Measurements from ENCODE around the gene FLNC. TPM values are rescaled to one million over a fixed set of nuclear protein-coding genes. Genes with fewer than 3 reads are reported as not detected.
A peak's percentile ranks its signal among the peaks of the same experiment; 100 is the strongest.

FLNC gene
- total RNA-seq, 1 donor from 2014 or later = 6.7 TPM

DNA sequence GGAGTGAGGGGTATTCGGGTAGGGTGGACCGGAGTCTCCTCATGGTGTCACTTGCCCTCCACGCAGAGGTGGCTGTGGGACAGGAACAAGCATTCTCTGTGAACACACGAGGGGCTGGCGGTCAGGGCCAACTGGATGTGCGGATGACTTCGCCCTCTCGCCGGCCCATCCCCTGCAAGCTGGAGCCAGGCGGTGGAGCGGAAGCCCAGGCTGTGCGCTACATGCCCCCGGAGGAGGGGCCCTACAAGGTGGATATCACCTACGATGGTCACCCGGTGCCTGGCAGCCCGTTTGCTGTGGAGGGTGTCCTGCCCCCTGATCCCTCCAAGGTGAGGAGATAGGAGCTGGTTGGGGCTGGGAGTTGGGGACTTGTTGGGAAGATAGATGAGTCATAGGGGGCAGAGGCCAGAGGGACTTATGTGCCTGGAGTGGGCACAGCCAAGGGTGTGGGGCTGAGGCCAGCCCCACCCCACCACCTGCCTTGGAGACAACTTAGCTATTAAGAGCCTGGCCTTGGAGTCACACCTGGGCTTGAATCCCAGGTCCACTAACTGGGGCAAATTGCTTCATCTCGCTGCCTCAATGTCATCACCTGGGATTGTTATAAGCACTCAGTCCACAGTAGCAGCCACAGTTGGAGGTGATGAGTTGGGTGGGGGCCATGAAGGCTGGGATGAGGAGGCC is 13.9 kb downstream of the FLNC start:
- Histone ChIP-seq H3K27ac (no peak overlapping the region), H3K9ac (no peak overlapping the region), H3K4me2 (no peak overlapping the region), H3K9me3 (ENCODE audit: low read depth) (no peaks in the 10 kb centered on the region), H3F3A (ENCODE audit: low read depth) (peaks cover 5% of the 10 kb centered on the region), H3K27me3 (no peaks in the 10 kb centered on the region), H4K20me1 (ENCODE audit: low read depth) (no peaks in the 10 kb centered on the region), H3K36me3 (no peaks in the 10 kb centered on the region), H2AFZ (replicated peaks) (no peak overlapping the region), H3K4me3 (no peak overlapping the region), H3K4me1 (no peaks in the 10 kb centered on the region), H3K79me2 (ENCODE audit: low read depth) (no peaks in the 10 kb centered on the region)
- Mint-ChIP-seq H3K4me3 (peak overlapping the region; percentile 43), H3K36me3 (peaks cover 2% of the 10 kb centered on the region), H3K27me3 (ENCODE audit: insufficient read depth, low read depth) (peaks cover 2% of the 10 kb centered on the region), H3K9me3 (no peaks in the 10 kb centered on the region), H3K4me1 (no peaks in the 10 kb centered on the region), H3K27ac (no peak overlapping the region)
- no peak for DNase-seq (ENCODE audit: low spot score)
- TF ChIP-seq, protein P1, sequence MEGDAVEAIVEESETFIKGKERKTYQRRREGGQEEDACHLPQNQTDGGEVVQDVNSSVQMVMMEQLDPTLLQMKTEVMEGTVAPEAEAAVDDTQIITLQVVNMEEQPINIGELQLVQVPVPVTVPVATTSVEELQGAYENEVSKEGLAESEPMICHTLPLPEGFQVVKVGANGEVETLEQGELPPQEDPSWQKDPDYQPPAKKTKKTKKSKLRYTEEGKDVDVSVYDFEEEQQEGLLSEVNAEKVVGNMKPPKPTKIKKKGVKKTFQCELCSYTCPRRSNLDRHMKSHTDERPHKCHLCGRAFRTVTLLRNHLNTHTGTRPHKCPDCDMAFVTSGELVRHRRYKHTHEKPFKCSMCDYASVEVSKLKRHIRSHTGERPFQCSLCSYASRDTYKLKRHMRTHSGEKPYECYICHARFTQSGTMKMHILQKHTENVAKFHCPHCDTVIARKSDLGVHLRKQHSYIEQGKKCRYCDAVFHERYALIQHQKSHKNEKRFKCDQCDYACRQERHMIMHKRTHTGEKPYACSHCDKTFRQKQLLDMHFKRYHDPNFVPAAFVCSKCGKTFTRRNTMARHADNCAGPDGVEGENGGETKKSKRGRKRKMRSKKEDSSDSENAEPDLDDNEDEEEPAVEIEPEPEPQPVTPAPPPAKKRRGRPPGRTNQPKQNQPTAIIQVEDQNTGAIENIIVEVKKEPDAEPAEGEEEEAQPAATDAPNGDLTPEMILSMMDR (IDR thresholded peaks at IDR 0.05) = no peak
- no peak for TF ChIP-seq EZH2 (IDR thresholded peaks at IDR 0.05)
- no peak for TF ChIP-seq EZH2phosphoT487 (IDR thresholded peaks at IDR 0.05)

DNA sequence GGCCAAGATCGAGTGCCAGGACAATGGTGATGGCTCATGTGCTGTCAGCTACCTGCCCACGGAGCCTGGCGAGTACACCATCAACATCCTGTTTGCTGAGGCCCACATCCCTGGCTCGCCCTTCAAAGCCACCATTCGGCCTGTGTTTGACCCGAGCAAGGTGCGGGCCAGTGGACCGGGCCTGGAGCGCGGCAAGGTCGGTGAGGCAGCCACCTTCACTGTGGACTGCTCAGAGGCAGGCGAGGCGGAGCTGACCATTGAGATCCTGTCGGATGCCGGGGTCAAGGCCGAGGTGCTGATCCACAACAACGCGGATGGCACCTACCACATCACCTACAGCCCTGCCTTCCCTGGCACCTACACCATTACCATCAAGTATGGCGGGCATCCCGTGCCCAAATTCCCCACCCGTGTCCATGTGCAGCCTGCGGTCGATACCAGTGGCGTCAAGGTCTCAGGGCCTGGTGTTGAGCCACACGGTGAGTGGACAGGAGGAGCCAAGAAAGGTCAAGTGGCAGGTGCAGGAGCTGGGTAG is 14.6 kb downstream of the FLNC start:
- no peaks in the 10 kb centered on the region for H3K4me1 ChIP-seq
- no peaks in the 10 kb centered on the region for H3K9me3 ChIP-seq (ENCODE audit: low read depth)
- DNase-seq (ENCODE audit: low spot score) = no peak
- TF ChIP-seq, protein P1 (IDR thresholded peaks at IDR 0.05) = no peak
- TF ChIP-seq EZH2 (IDR thresholded peaks at IDR 0.05) = no peak
- no peak for TF ChIP-seq EZH2phosphoT487 (IDR thresholded peaks at IDR 0.05)
- H3K36me3 Mint-ChIP-seq = peaks cover 2% of the 10 kb centered on the region
- H3K9me3 Mint-ChIP-seq = no peaks in the 10 kb centered on the region
- no peak overlapping the region for H3K4me2 ChIP-seq
- no peaks in the 10 kb centered on the region for H3K4me1 Mint-ChIP-seq
- H3K79me2 ChIP-seq (ENCODE audit: low read depth) = no peaks in the 10 kb centered on the region
- no peak overlapping the region for H3K9ac ChIP-seq
- no peak overlapping the region for H3K4me3 Mint-ChIP-seq
- H3K36me3 ChIP-seq = no peaks in the 10 kb centered on the region
- H3K27ac ChIP-seq = no peak overlapping the region
- H3K27me3 ChIP-seq = no peaks in the 10 kb centered on the region
- no peaks in the 10 kb centered on the region for H3K27me3 Mint-ChIP-seq (ENCODE audit: insufficient read depth, low read depth)
- peak overlapping the region; percentile 11 for H3K27ac Mint-ChIP-seq
- peaks cover 5% of the 10 kb centered on the region for H3F3A ChIP-seq (ENCODE audit: low read depth)
- no peak overlapping the region for H3K4me3 ChIP-seq
- no peak overlapping the region for H2AFZ ChIP-seq (replicated peaks)
- H4K20me1 ChIP-seq (ENCODE audit: low read depth) = no peaks in the 10 kb centered on the region

DNA sequence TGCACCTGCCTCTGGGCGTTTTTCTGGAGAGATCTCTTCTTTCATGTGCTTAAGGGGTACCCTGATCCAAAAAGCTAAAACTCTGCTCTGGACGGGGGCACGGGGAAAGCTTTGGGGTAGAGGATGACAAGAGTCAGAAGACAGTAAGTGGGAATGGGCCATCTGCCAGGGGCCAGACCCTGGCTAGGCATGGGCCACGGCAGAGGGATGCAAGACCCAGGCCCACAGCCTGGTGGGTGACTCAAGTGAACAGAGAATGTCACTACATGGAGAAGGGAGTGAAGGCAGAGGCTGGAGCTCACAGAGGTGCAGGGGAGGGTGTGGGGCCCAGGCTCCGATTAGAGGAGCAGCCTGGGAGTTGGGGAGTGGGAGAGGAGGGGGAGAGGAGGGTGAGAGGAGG is 15.3 kb downstream of the FLNC start:
- Histone ChIP-seq H3K4me2 (no peak overlapping the region), H3K36me3 (no peaks in the 10 kb centered on the region), H3K27me3 (no peaks in the 10 kb centered on the region), H3K27ac (no peak overlapping the region), H3K9ac (no peak overlapping the region), H2AFZ (replicated peaks) (no peak overlapping the region), H3F3A (ENCODE audit: low read depth) (peaks cover 5% of the 10 kb centered on the region), H3K4me3 (no peak overlapping the region), H3K79me2 (ENCODE audit: low read depth) (no peaks in the 10 kb centered on the region), H3K9me3 (ENCODE audit: low read depth) (no peaks in the 10 kb centered on the region), H3K4me1 (no peaks in the 10 kb centered on the region), H4K20me1 (ENCODE audit: low read depth) (no peaks in the 10 kb centered on the region)
- H3K27ac Mint-ChIP-seq = peak overlapping the region; percentile 38
- peaks cover 2% of the 10 kb centered on the region for H3K36me3 Mint-ChIP-seq
- H3K4me3 Mint-ChIP-seq = no peak overlapping the region
- DNase-seq (ENCODE audit: low spot score) = no peak
- TF ChIP-seq, protein P1 (IDR thresholded peaks at IDR 0.05) = no peak
- TF ChIP-seq EZH2phosphoT487 (IDR thresholded peaks at IDR 0.05) (no peak), EZH2 (IDR thresholded peaks at IDR 0.05) (no peak)
- H3K4me1 Mint-ChIP-seq = no peaks in the 10 kb centered on the region
- peaks cover 2% of the 10 kb centered on the region for H3K27me3 Mint-ChIP-seq (ENCODE audit: insufficient read depth, low read depth)
- no peaks in the 10 kb centered on the region for H3K9me3 Mint-ChIP-seq
